SH-SY5Y (cell line): Measurements from ENCODE around the gene ATG3.

ENCODE experiments used
- GATA2 ChIP-seq: IDR thresholded peaks from 2 replicates; pipeline ENCODE4 v1.6.1; 2011; ENCODE audit warnings: mild to moderate bottlenecking, low read depth, low read length
- GATA3 ChIP-seq: IDR thresholded peaks from 2 replicates; pipeline ENCODE4 v1.6.1; 2011; ENCODE audit warnings: low read depth, mild to moderate bottlenecking, low read length, moderate library complexity

GRCh38 chr3:112492124-112492523 lies 69.6 kb downstream of the ATG3 start:
- no peak for TF ChIP-seq GATA2
- no peak for TF ChIP-seq GATA3
